Neural cell (in vitro differentiated cells): ENCODE measurements around the gene MINDY4. TPM values are rescaled to one million over a fixed set of nuclear protein-coding genes. Genes with fewer than 3 reads are reported as not detected.

Experiments
- H2AFZ ChIP-seq: fragments of 200-600, 300-800 bp; sonication (generic), shearing (Covaris generic); 2 replicates; pipeline ENCODE4 v1.6.0; 2014; ENCODE audit warnings: low read depth, mild to moderate bottlenecking, antibody characterized with exemption, low read length, moderate library complexity
- H3F3A ChIP-seq: fragments of 200-600 bp; shearing (Covaris generic); 2 replicates; pipeline ENCODE4 v1.6.1; 2016; ENCODE audit warnings: mild to moderate bottlenecking, moderate library complexity, mixed read lengths, antibody characterized with exemption, low read length; ENCODE audit not compliant: insufficient read depth, poor library complexity, severe bottlenecking
- H3K27ac ChIP-seq: fragments of 200-600, 300-800 bp; sonication (generic), shearing (Covaris generic); 2 replicates; pipeline ENCODE4 v1.5.1; 2014; ENCODE audit warnings: mild to moderate bottlenecking, low read length, moderate library complexity
- H3K27me3 ChIP-seq: fragments of 300-800, 200-600 bp; sonication (generic), shearing (Covaris generic); 2 replicates; pipeline ENCODE4 v1.6.0; 2014; ENCODE audit warnings: mild to moderate bottlenecking, low read depth, low read length, moderate library complexity; ENCODE audit not compliant: insufficient read depth
- H3K36me3 ChIP-seq: fragments of 300-800, 200-600 bp; sonication (generic), shearing (Covaris generic); 2 replicates; pipeline ENCODE4 v1.5.1; 2014; ENCODE audit warnings: mild to moderate bottlenecking, antibody characterized with exemption, low read length, moderate library complexity; ENCODE audit not compliant: insufficient read depth
- H3K4me2 ChIP-seq: fragments of 300-800, 200-600 bp; sonication (generic), shearing (Covaris generic); 2 replicates; pipeline ENCODE4 v1.6.0; 2014; ENCODE audit warnings: mild to moderate bottlenecking, low read length
- H3K4me3 ChIP-seq: fragments of 300-800, 200-600 bp; sonication (generic), shearing (Covaris generic); 2 replicates; pipeline ENCODE4 v1.5.1; 2014; ENCODE audit warnings: mild to moderate bottlenecking, low read length, moderate library complexity
- H3K79me2 ChIP-seq: fragments of 200-600 bp; shearing (Covaris generic); replicated peaks from 2 replicates; pipeline ENCODE4 v1.6.0; 2014; ENCODE audit warnings: mild to moderate bottlenecking, low read length, moderate library complexity; ENCODE audit not compliant: insufficient read depth
- H3K9ac ChIP-seq: fragments of 300-800, 200-600 bp; sonication (generic), shearing (Covaris generic); 2 replicates; pipeline ENCODE4 v1.6.1; 2016; ENCODE audit warnings: mild to moderate bottlenecking, low read length, mixed read lengths
- H3K9me2 ChIP-seq: fragments of 200-600 bp; shearing (Covaris generic); 2 replicates; pipeline ENCODE4 v1.6.1; 2016; ENCODE audit warnings: mild to moderate bottlenecking, low read length, mixed read lengths; ENCODE audit not compliant: insufficient read depth
- H3K9me3 ChIP-seq: fragments of 200-600, 300-800 bp; sonication (generic), shearing (Covaris generic); 2 replicates; pipeline ENCODE4 v1.6.1; 2016; ENCODE audit warnings: mild to moderate bottlenecking, mixed run types, low read length, moderate library complexity, mixed read lengths
- H4K20me1 ChIP-seq: fragments of 200-600 bp; shearing (Covaris generic); 2 replicates; pipeline ENCODE4 v1.6.1; 2016; ENCODE audit warnings: mild to moderate bottlenecking, mixed run types; ENCODE audit not compliant: insufficient read depth
- EP300 ChIP-seq: fragments of 450-650 bp; conservative IDR thresholded peaks from 2 replicates; pipeline ENCODE4 v1.6.1; 2014; ENCODE audit warnings: antibody characterized with exemption, mild to moderate bottlenecking, moderate library complexity; ENCODE audit not compliant: poor library complexity, severe bottlenecking
- EZH2 ChIP-seq: fragments of 200-600, 300-800 bp; shearing (Covaris generic), sonication (generic); IDR thresholded peaks from 2 replicates; pipeline ENCODE4 v1.6.1; 2014; ENCODE audit warnings: antibody characterized with exemption, low read length, borderline replicate concordance, mild to moderate bottlenecking; ENCODE audit not compliant: insufficient read depth, poor library complexity, severe bottlenecking
- MXI1 ChIP-seq: fragments of 450-650 bp; conservative IDR thresholded peaks from 2 replicates; pipeline ENCODE4 v1.6.1; 2014; ENCODE audit warnings: antibody characterized with exemption, mild to moderate bottlenecking; ENCODE audit not compliant: poor library complexity, severe bottlenecking
- POLR2AphosphoS5 ChIP-seq: IDR thresholded peaks from 2 replicates; pipeline ENCODE4 v1.6.1; 2012
- RAD21 ChIP-seq: fragments of 450-650 bp; conservative IDR thresholded peaks from 2 replicates; pipeline ENCODE4 v1.6.1; 2014; ENCODE audit warnings: antibody characterized with exemption, mild to moderate bottlenecking, moderate library complexity
- SMC3 ChIP-seq: fragments of 450-650 bp; conservative IDR thresholded peaks from 2 replicates; pipeline ENCODE4 v1.6.1; 2014; ENCODE audit warnings: antibody characterized with exemption, mild to moderate bottlenecking, moderate library complexity; ENCODE audit not compliant: poor library complexity
- TAF1 ChIP-seq: IDR thresholded peaks from 2 replicates; pipeline ENCODE4 v1.6.1; 2012; ENCODE audit warnings: low read depth
- polyA plus RNA-seq: library from polyadenylated mRNA; depleted of rRNA; stranded (reverse); fragments of >200 nt; gene quantifications from 2 replicates; pipeline ENCODE4 v1.2.3, GENCODE V29; 2014
- TF ChIP-seq, protein P1 (sequence below): fragments of 450-650 bp; IDR thresholded peaks from 2 replicates; pipeline ENCODE4 v1.5.1; 2014; ENCODE audit warnings: antibody characterized with exemption, mild to moderate bottlenecking, moderate library complexity; ENCODE audit not compliant: poor library complexity, severe bottlenecking
- TF ChIP-seq, protein P2 (sequence below): IDR thresholded peaks from 2 replicates; pipeline ENCODE4 v1.6.1; 2012; ENCODE audit warnings: borderline replicate concordance

MINDY4 gene
- polyA plus RNA-seq, 1 donor from 2014 or later: 1.0 TPM

- no peaks in the 10 kb centered on the region for H4K20me1 ChIP-seq
- H3K9me3 ChIP-seq: no peaks in the 10 kb centered on the region
- H3F3A ChIP-seq: no peaks in the 10 kb centered on the region
- no peaks in the 10 kb centered on the region for H3K79me2 ChIP-seq
- no peak overlapping the region for H2AFZ ChIP-seq
- no peaks in the 10 kb centered on the region for H3K27me3 ChIP-seq
- H3K4me2 ChIP-seq: no peak overlapping the region
- no peak overlapping the region for H3K9ac ChIP-seq
- no peak overlapping the region for H3K4me3 ChIP-seq
- H3K9me2 ChIP-seq: no peaks in the 10 kb centered on the region
- no peaks in the 10 kb centered on the region for H3K36me3 ChIP-seq
- TF ChIP-seq POLR2AphosphoS5: no peak
- no peak for TF ChIP-seq EZH2
- no peak for TF ChIP-seq RAD21
- TF ChIP-seq EP300: no peak
- TF ChIP-seq, protein P1, sequence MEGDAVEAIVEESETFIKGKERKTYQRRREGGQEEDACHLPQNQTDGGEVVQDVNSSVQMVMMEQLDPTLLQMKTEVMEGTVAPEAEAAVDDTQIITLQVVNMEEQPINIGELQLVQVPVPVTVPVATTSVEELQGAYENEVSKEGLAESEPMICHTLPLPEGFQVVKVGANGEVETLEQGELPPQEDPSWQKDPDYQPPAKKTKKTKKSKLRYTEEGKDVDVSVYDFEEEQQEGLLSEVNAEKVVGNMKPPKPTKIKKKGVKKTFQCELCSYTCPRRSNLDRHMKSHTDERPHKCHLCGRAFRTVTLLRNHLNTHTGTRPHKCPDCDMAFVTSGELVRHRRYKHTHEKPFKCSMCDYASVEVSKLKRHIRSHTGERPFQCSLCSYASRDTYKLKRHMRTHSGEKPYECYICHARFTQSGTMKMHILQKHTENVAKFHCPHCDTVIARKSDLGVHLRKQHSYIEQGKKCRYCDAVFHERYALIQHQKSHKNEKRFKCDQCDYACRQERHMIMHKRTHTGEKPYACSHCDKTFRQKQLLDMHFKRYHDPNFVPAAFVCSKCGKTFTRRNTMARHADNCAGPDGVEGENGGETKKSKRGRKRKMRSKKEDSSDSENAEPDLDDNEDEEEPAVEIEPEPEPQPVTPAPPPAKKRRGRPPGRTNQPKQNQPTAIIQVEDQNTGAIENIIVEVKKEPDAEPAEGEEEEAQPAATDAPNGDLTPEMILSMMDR: no peak
- no peak for TF ChIP-seq TAF1
- TF ChIP-seq, protein P2, sequence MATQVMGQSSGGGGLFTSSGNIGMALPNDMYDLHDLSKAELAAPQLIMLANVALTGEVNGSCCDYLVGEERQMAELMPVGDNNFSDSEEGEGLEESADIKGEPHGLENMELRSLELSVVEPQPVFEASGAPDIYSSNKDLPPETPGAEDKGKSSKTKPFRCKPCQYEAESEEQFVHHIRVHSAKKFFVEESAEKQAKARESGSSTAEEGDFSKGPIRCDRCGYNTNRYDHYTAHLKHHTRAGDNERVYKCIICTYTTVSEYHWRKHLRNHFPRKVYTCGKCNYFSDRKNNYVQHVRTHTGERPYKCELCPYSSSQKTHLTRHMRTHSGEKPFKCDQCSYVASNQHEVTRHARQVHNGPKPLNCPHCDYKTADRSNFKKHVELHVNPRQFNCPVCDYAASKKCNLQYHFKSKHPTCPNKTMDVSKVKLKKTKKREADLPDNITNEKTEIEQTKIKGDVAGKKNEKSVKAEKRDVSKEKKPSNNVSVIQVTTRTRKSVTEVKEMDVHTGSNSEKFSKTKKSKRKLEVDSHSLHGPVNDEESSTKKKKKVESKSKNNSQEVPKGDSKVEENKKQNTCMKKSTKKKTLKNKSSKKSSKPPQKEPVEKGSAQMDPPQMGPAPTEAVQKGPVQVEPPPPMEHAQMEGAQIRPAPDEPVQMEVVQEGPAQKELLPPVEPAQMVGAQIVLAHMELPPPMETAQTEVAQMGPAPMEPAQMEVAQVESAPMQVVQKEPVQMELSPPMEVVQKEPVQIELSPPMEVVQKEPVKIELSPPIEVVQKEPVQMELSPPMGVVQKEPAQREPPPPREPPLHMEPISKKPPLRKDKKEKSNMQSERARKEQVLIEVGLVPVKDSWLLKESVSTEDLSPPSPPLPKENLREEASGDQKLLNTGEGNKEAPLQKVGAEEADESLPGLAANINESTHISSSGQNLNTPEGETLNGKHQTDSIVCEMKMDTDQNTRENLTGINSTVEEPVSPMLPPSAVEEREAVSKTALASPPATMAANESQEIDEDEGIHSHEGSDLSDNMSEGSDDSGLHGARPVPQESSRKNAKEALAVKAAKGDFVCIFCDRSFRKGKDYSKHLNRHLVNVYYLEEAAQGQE: no peak
- no peak for TF ChIP-seq MXI1
- no peak for TF ChIP-seq SMC3
- H3K27ac ChIP-seq: no peak overlapping the region
Measured at GRCh38 chr7:30920584-30921539, 149.6 kb downstream of the MINDY4 start.

GRCh38 chr7:30921540-30922401 lies 150.6 kb downstream of the MINDY4 start:
- no peaks in the 10 kb centered on the region for H3K36me3 ChIP-seq
- TF ChIP-seq, protein P2: no peak
- H3K27ac ChIP-seq: no peak overlapping the region
- H2AFZ ChIP-seq: no peak overlapping the region
- H3K9ac ChIP-seq: no peak overlapping the region
- no peaks in the 10 kb centered on the region for H3K79me2 ChIP-seq
- H4K20me1 ChIP-seq: no peaks in the 10 kb centered on the region
- no peaks in the 10 kb centered on the region for H3K27me3 ChIP-seq
- no peak overlapping the region for H3K4me2 ChIP-seq
- peaks cover under 1% of the 10 kb centered on the region for H3K9me3 ChIP-seq
- H3F3A ChIP-seq: no peaks in the 10 kb centered on the region
- H3K9me2 ChIP-seq: no peaks in the 10 kb centered on the region
- no peak overlapping the region for H3K4me3 ChIP-seq
